IPS-15b (cell line): Measurements from ENCODE around the gene DPY19L3.
"Not testable (repeated sequence)": the region's sequence is repeated elsewhere in the genome, so short reads cannot be mapped to it uniquely, and the experiment has no call there.

Source experiments
- H3K27me3 ChIP-seq: one replicate; pipeline ENCODE4 v1.6.1; 2013; ENCODE audit warnings: low read length; ENCODE audit not compliant: control insufficient read depth, insufficient read depth
- H3K36me3 ChIP-seq: one replicate; pipeline ENCODE4 v1.6.1; 2013; ENCODE audit warnings: low read length; ENCODE audit not compliant: control insufficient read depth, insufficient read depth
- H3K4me1 ChIP-seq: one replicate; pipeline ENCODE4 v1.6.1; 2013; ENCODE audit warnings: mild to moderate bottlenecking, low read length; ENCODE audit not compliant: control insufficient read depth, insufficient read depth
- H3K4me3 ChIP-seq: one replicate; pipeline ENCODE4 v1.5.1; 2013; ENCODE audit warnings: low read depth, low read length
- H3K9ac ChIP-seq: one replicate; pipeline ENCODE4 v1.6.1; 2013; ENCODE audit warnings: low read depth, mild to moderate bottlenecking, low read length
- H3K9me3 ChIP-seq: one replicate; pipeline ENCODE4 v1.6.1; 2013; ENCODE audit warnings: mild to moderate bottlenecking, low read length; ENCODE audit not compliant: control insufficient read depth, insufficient read depth

The DPY19L3 gene

GRCh38 chr19:32476032-32476350 lies 70.4 kb downstream of the DPY19L3 start:
- H3K36me3 ChIP-seq: peaks cover 17% of the 10 kb centered on the region

DNA sequence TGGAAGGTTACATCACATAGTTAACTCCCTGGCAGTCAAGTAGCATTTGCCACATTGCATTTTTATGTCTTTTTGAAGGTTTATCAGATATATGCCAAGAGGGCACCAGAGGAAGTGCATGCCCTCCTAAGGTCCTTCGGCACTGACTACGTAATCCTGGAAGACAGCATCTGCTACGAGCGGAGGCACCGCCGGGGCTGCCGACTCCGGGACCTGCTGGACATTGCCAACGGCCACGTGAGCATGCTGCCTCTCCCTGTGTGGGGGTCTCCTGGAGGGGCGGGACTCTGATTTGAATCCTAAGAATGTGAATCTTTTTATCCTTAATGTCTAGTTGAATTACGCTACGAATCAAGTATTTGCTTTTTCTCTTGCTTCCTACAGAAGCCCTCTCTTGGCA lies 74.8 kb downstream of the DPY19L3 start:
- Histone ChIP-seq H3K27me3 (no peaks in the 10 kb centered on the region), H3K9ac (no peak overlapping the region), H3K9me3 (no peaks in the 10 kb centered on the region), H3K4me1 (no peaks in the 10 kb centered on the region), H3K36me3 (peaks cover 21% of the 10 kb centered on the region), H3K4me3 (no peak overlapping the region)

More at GRCh38 chr19:32476032-32476350, 70.4 kb downstream of the DPY19L3 start:
- Histone ChIP-seq H3K4me3 (no peak overlapping the region), H3K9me3 (no peaks in the 10 kb centered on the region), H3K27me3 (no peaks in the 10 kb centered on the region), H3K4me1 (no peaks in the 10 kb centered on the region), H3K9ac (no peak overlapping the region)

- Histone ChIP-seq H3K9ac (no peak overlapping the region), H3K36me3 (peaks cover 12% of the 10 kb centered on the region), H3K4me3 (no peak overlapping the region)
Measured at GRCh38 chr19:32483574-32483973, 78.0 kb downstream of the DPY19L3 start.

DNA sequence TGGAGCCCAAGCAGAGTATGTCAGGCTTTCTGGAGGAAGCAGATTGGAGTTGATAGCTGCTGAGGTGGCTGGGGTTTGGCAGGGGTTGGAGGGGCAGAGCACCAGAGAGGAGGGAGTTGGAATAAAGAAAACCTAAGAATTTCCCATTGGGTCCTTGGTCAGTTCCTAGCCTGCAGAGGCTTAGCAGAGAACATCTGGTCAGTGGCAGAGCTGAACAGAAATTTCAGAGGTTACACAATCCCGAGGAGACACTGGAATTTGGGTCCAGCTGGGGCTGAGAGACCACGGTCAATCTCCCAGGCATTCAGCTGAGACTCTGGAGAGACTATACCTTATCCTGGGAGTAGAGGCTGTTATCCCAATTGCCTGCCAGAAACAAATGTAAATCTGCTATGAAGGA lies 84.4 kb downstream of the DPY19L3 start:
- no peaks in the 10 kb centered on the region for H3K36me3 ChIP-seq

More at GRCh38 chr19:32483574-32483973, 78.0 kb downstream of the DPY19L3 start:
- Histone ChIP-seq H3K9me3 (no peaks in the 10 kb centered on the region), H3K27me3 (no peaks in the 10 kb centered on the region), H3K4me1 (no peaks in the 10 kb centered on the region)

GRCh38 chr19:32497391-32497790 lies 91.8 kb downstream of the DPY19L3 start:
- Histone ChIP-seq H3K9ac (no peak overlapping the region), H3K9me3 (no peaks in the 10 kb centered on the region), H3K27me3 (no peaks in the 10 kb centered on the region), H3K4me3 (no peak overlapping the region), H3K36me3 (no peaks in the 10 kb centered on the region), H3K4me1 (no peaks in the 10 kb centered on the region)

More for the DNA sequence above, 84.4 kb downstream of the DPY19L3 start:
- Histone ChIP-seq H3K27me3 (no peaks in the 10 kb centered on the region), H3K4me3 (no peak overlapping the region), H3K4me1 (no peaks in the 10 kb centered on the region), H3K9ac (no peak overlapping the region), H3K9me3 (peaks cover 2% of the 10 kb centered on the region)

DNA sequence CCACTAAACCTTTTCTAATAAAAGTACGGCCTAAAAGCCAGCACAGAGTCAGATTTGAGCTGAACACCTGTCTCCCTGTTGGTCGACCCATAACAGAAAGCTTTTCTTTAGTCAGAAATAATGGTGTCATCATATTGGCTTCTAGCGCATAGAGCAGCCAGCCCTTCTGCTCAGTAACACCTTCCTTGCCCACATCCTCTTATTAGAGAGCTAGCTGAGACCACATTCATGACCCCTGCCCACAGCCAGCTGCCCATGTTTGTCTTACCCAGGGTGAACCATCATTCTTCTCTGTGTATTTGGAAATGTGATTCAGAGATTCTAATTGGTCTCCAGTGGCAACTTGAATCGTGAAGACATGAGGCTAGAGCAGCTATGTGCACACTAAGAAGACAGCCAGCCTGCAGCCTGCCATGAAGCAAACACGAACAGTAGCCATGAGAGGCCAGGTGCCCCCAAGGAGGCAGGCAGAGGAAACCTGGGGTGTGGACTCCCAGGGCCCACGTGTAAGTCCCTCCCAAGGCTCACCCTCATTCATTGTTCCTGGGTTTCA lies 93.2 kb downstream of the DPY19L3 start:
- H3K4me1 ChIP-seq: no peaks in the 10 kb centered on the region
- no peak overlapping the region for H3K4me3 ChIP-seq
- H3K36me3 ChIP-seq: no peaks in the 10 kb centered on the region
- H3K27me3 ChIP-seq: no peaks in the 10 kb centered on the region
- no peaks in the 10 kb centered on the region for H3K9me3 ChIP-seq
- no peak overlapping the region for H3K9ac ChIP-seq

- not testable (repeated sequence) for H3K9ac ChIP-seq, H3K9me3 ChIP-seq, H3K27me3 ChIP-seq, H3K4me1 ChIP-seq, H3K36me3 ChIP-seq, H3K4me3 ChIP-seq
Measured at GRCh38 chr19:32512498-32512897, 106.9 kb downstream of the DPY19L3 start.

- no peaks in the 10 kb centered on the region for H3K27me3 ChIP-seq
- no peak overlapping the region for H3K9ac ChIP-seq
- no peaks in the 10 kb centered on the region for H3K36me3 ChIP-seq
- no peak overlapping the region for H3K4me3 ChIP-seq
- no peaks in the 10 kb centered on the region for H3K4me1 ChIP-seq
- H3K9me3 ChIP-seq: no peaks in the 10 kb centered on the region
Measured at GRCh38 chr19:32519023-32519422, 113.5 kb downstream of the DPY19L3 start.

DNA sequence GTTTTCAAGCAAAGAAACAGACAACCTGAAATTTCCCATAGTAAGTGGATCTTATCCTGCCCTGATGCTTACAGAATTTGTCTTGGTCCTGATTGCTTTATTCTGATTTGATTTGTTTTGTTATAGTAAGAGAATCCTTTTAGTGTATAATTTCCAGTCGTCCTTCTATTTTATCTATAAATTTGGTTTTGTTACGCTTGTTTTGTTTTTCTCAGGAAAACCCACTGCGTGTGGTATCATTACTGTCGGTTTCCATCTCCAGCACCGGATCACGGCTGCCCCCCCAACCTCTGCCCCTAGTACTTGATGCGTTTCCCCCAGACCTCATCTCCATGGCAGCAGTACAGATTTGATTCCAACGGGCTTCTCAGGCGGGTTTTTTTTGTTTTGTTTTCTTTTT lies 117.4 kb downstream of the DPY19L3 start:
- no peaks in the 10 kb centered on the region for H3K27me3 ChIP-seq
- no peaks in the 10 kb centered on the region for H3K9me3 ChIP-seq
- H3K9ac ChIP-seq: no peak overlapping the region
- no peaks in the 10 kb centered on the region for H3K4me1 ChIP-seq
- H3K36me3 ChIP-seq: no peaks in the 10 kb centered on the region
- no peak overlapping the region for H3K4me3 ChIP-seq

- Histone ChIP-seq H3K9me3 (no peaks in the 10 kb centered on the region), H3K36me3 (no peaks in the 10 kb centered on the region), H3K4me1 (no peaks in the 10 kb centered on the region)
Measured at GRCh38 chr19:32526895-32527294, 121.3 kb downstream of the DPY19L3 start.

GRCh38 chr19:32530773-32531172 lies 125.2 kb downstream of the DPY19L3 start:
- Histone ChIP-seq H3K9ac (no peak overlapping the region), H3K36me3 (no peaks in the 10 kb centered on the region), H3K4me3 (no peak overlapping the region), H3K4me1 (no peaks in the 10 kb centered on the region), H3K9me3 (no peaks in the 10 kb centered on the region), H3K27me3 (no peaks in the 10 kb centered on the region)

More at GRCh38 chr19:32526895-32527294, 121.3 kb downstream of the DPY19L3 start:
- Histone ChIP-seq H3K9ac (no peak overlapping the region), H3K4me3 (no peak overlapping the region), H3K27me3 (no peaks in the 10 kb centered on the region)

- Histone ChIP-seq H3K4me3 (no peak overlapping the region), H3K36me3 (no peaks in the 10 kb centered on the region), H3K9ac (no peak overlapping the region), H3K4me1 (no peaks in the 10 kb centered on the region), H3K27me3 (no peaks in the 10 kb centered on the region), H3K9me3 (no peaks in the 10 kb centered on the region)
Measured at GRCh38 chr19:32532233-32532632, 126.7 kb downstream of the DPY19L3 start.
